ENCODE results near the gene ZNF343. TPM values are rescaled to one million over a fixed set of nuclear protein-coding genes. Genes with fewer than 3 reads are reported as not detected.
A peak's percentile ranks its signal among the peaks of the same experiment; 100 is the strongest.

The ZNF343 gene
- total and polyA plus RNA-seq, 7 experiments from 2014 or later = 3.7 to 14.4 (median 11.5) TPM

DNA sequence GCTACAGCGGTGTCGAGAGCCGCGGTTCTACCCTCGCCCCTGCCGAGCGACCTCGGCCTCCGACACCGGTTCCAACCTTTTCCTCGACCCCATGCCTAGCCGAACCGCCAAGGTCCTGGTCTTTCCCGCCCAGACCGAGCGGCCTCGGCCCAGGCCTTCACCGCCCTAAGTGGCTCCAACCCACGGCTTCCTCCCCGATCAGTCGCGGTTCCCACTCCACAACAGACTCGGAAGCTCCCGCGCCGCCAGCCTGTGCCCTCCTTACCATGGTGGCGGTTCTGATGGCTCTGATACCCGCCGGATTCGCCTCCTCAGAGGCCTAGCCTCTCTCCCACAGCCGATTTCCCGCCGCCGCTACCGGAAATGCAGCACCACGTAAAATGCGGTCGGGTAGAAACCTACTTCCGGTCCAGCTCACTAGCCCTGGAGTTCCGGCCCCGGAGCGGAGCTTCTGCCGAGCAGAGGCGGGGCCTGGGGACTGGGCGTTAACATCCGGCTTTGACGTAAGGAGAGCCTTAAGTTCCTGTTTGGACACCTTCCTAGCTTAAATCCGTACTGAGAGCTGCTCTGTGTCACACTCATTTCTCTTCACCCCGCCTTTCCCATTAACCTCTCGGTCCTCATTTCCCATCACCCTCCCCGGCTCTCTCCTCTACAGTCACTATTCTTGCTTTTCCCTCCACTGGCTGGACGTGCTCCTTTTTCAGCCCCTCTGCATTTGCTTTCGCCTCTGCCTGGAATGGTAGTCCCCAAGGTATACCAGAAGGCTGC is 38.1 kb downstream of the ZNF343 start, which contains the start of gene SNRPB:
TSS of gene SNRPB (minus strand) at position 367 of the 771 bp plus-strand sequence. CDS start at position 268, 99 bp downstream.
- peak within 1 kb of the TSS; percentile 93 for H3K27ac ChIP-seq (ENCODE audit: low read depth, low read length)
- peak; percentile 97 for ATAC-seq
- peaks cover 4 to 36% (median 7%) of the 10 kb centered on the region in 3 experiments for H3K36me3 ChIP-seq (ENCODE audit: control insufficient read depth in 2 of 3, insufficient read depth in 3 of 3, low read length in 3 of 3)
- no peaks in the 10 kb centered on the region for H3K27me3 ChIP-seq (ENCODE audit: control insufficient read depth in 2 of 2, insufficient read depth in 2 of 2, low read length in 2 of 2)
- Mint-ChIP-seq H3K27me3 (peaks cover 0 to 2% (median 0%) of the 10 kb centered on the region in 5 donors), H3K4me3 (peak within 1 kb of the TSS; percentile 88 to 99 (median 98)), H3K36me3 (peaks cover 8 to 34% (median 15%) of the 10 kb centered on the region in 5 donors), H3K4me1 (peaks cover 27 to 45% (median 39%) of the 10 kb centered on the region in 7 donors), H3K27ac (peak within 1 kb of the TSS; percentile 91 to 100 (median 98)), H3K9me3 (peaks cover 0 to 5% (median 0%) of the 10 kb centered on the region in 11 donors)
- peak within 1 kb of the TSS; percentile 70 for H3K4me3 ChIP-seq (ENCODE audit: low read length)
- no peaks in the 10 kb centered on the region for H3K9me3 ChIP-seq (ENCODE audit: control insufficient read depth in 2 of 3, low read length in 3 of 3)
- H3K4me1 ChIP-seq (ENCODE audit: control insufficient read depth in 2 of 2, insufficient read depth in 2 of 2, low read length in 2 of 2) = peaks cover 17 to 18% of the 10 kb centered on the region in 2 donors
- ChIA-PET CTCF (interaction anchor here (1.2 kb wide), 1 partner anchor 52 kb away, joined by 4 read pairs; no protein-coding TSS in a partner anchor), POLR2A (interaction anchor here (0.9 to 2.4 kb wide), 16 partner anchors 10 to 370 kb away, joined by 3 to 34 read pairs (median 6); partner anchors contain the start of genes IDH3B, NOP56, PCED1A and VPS16)
- peak; percentile 87 to 97 (median 96) for DNase-seq
- intact Hi-C loops (cut with micrococcal nuclease) = loop anchor here (1.0 to 5.0 kb wide), 9 partner anchors 38 to 1352 kb away; partner anchors contain the start of genes NOP56 (in 2 of the 2), ITPA (in 1 of the 2), LZTS3 (in 1 of the 2) and PSMF1 (in 1 of the 2)

DNA sequence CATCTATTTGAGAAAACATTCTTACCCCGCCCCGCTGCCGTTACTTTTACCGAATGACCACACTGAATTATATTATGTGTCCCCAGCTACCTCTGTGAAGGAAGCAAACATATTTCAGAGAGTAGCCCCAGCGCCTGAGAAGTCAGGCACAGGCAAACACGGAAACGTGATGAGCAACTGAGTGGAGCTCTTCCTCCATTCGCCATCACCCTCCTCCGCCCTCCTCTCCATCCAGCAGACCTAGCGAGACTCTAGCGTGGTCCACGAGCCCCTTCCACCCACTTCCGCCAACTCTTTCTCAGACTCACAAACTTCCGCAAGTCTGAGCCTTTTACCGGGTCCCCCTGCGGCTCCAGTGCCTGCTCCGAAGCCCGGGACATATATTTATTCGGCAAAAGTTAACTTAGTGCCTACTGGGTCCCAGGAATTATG is 38.7 kb downstream of the ZNF343 start:
- Mint-ChIP-seq H3K4me1 (peaks cover 27 to 45% (median 39%) of the 10 kb centered on the region in 7 donors), H3K27me3 (peaks cover 0 to 2% (median 0%) of the 10 kb centered on the region in 5 donors), H3K9me3 (peaks cover 0 to 5% (median 0%) of the 10 kb centered on the region in 11 donors), H3K27ac (peak overlapping the region; percentile 91 to 100 (median 98)), H3K4me3 (peak overlapping the region; percentile 88 to 99 (median 98)), H3K36me3 (peaks cover 8 to 36% (median 17%) of the 10 kb centered on the region in 5 donors)
- intact Hi-C loops (cut with micrococcal nuclease) = loop anchor here (1.0 to 10.0 kb wide), 10 partner anchors 38 to 1635 kb away; partner anchors contain the start of genes NOP56 (in 2 of the 2), FAM110A (in 1 of the 2), ITPA (in 1 of the 2) and LZTS3 (in 1 of the 2)
- Histone ChIP-seq H3K27ac (ENCODE audit: low read depth, low read length) (peak overlapping the region; percentile 93), H3K4me3 (ENCODE audit: low read length) (peak overlapping the region; percentile 70), H3K4me1 (ENCODE audit: control insufficient read depth in 2 of 2, insufficient read depth in 2 of 2, low read length in 2 of 2) (peaks cover 17 to 18% of the 10 kb centered on the region in 2 donors), H3K27me3 (ENCODE audit: control insufficient read depth in 2 of 2, insufficient read depth in 2 of 2, low read length in 2 of 2) (no peaks in the 10 kb centered on the region), H3K9me3 (ENCODE audit: control insufficient read depth in 2 of 3, low read length in 3 of 3) (no peaks in the 10 kb centered on the region), H3K36me3 (ENCODE audit: control insufficient read depth in 2 of 3, insufficient read depth in 3 of 3, low read length in 3 of 3) (peaks cover 4 to 42% (median 13%) of the 10 kb centered on the region in 3 experiments)
- ChIA-PET CTCF (interaction anchor here (1.2 kb wide), 1 partner anchor 52 kb away, joined by 4 read pairs; no protein-coding TSS in a partner anchor), POLR2A (interaction anchor here (0.9 to 2.4 kb wide), 14 partner anchors 9 to 369 kb away, joined by 3 to 34 read pairs (median 6); partner anchors contain the start of genes IDH3B, NOP56 and ZNF343)
- peak; percentile 62 for ATAC-seq
- DNase-seq = peak in 7 of 9 donors; percentile 52 to 73 (median 67)

DNA sequence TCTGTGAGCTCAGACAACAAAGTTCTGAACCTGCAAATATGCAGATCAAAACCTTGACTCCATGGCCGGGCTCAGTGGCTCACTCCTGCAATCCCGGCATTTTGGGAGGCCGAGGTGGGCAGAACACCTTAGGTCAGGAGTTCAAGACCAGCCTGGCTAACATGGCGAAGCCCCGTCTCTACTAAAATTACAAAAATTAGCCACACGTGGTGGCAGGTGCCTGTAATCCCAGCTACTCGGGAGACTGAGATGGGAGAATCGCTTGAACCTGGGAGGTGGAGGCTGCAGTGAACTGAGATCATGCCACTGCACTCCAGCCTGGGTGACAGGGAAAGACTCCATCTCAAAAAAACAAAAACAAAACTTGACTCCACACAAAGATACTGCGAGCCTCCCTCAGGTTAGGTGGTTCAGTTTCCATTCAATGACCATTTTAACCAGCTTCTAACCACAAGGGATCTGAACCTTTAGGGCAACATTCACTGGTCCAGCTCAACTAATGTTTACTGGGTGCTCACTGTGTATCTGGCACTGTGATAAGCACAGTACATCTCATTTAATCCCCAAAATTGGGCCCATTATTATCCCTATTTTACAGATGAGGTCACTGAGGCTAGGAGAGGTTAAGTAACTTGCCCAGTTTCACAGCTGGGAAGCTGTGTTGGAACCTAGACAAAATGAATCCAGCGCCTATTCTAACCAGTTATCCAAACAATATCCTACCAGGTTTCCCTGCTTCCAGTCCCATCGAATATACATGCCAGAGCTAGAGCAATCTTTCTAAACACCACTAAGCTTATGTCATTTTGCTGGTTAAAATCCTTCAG is 39.9 kb downstream of the ZNF343 start:
- no peak for ATAC-seq
- peaks cover 8 to 54% (median 20%) of the 10 kb centered on the region in 3 experiments for H3K36me3 ChIP-seq (ENCODE audit: control insufficient read depth in 2 of 3, insufficient read depth in 3 of 3, low read length in 3 of 3)

DNA sequence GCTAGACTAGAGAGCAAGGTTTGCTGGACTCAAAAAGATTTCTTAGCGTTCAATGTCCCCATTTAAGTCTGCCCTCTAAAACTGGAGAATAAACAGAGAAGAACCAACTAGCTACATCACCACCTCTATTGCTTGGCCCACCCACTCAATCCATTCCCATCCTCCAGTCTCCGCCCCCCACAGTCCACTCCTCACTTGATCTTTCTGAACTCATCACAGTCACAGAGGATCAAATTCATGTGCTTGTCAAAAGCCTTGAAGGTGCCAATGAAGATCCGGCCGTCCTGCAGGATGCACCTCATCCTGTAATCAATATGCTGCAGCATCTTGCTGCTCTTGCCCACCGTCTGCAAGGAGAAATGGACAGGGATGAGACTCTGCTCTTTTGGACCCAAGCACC is 41.3 kb downstream of the ZNF343 start:
- Mint-ChIP-seq H3K36me3 (peaks cover 9 to 42% (median 32%) of the 10 kb centered on the region in 5 donors), H3K4me3 (peak overlapping the region in 3 of 10 donors; percentile 31 to 97 (median 43)), H3K9me3 (peaks cover 0 to 3% (median 0%) of the 10 kb centered on the region in 11 donors), H3K27me3 (peaks cover 0 to 2% (median 0%) of the 10 kb centered on the region in 5 donors), H3K4me1 (peaks cover 27 to 45% (median 39%) of the 10 kb centered on the region in 7 donors), H3K27ac (peak overlapping the region in 2 of 9 donors; percentile 1 to 99)
- no peaks in the 10 kb centered on the region for H3K27me3 ChIP-seq (ENCODE audit: control insufficient read depth in 2 of 2, insufficient read depth in 2 of 2, low read length in 2 of 2)
- peaks cover 17 to 18% of the 10 kb centered on the region in 2 donors for H3K4me1 ChIP-seq (ENCODE audit: control insufficient read depth in 2 of 2, insufficient read depth in 2 of 2, low read length in 2 of 2)
- H3K36me3 ChIP-seq (ENCODE audit: control insufficient read depth in 2 of 3, insufficient read depth in 3 of 3, low read length in 3 of 3) = peaks cover 22 to 68% (median 34%) of the 10 kb centered on the region in 3 experiments
- ChIA-PET CTCF (interaction anchor here (1.0 kb wide), 1 partner anchor 15 kb away, joined by 3 read pairs; no protein-coding TSS in a partner anchor), POLR2A (no interaction called here)
- H3K27ac ChIP-seq (ENCODE audit: low read depth, low read length) = no peak overlapping the region
- ATAC-seq (no peak), DNase-seq (no peak)
- intact Hi-C loops (cut with micrococcal nuclease) = loop anchor here in 1 of 2 donors (10.0 kb wide), 1 partner anchor 1633 kb away; the partner anchor contains the start of gene FAM110A
- no peak overlapping the region for H3K4me3 ChIP-seq (ENCODE audit: low read length)
- no peaks in the 10 kb centered on the region for H3K9me3 ChIP-seq (ENCODE audit: control insufficient read depth in 2 of 3, low read length in 3 of 3)

More for the DNA sequence above, 39.9 kb downstream of the ZNF343 start:
- ChIA-PET CTCF (interaction anchor here (1.0 kb wide), 1 partner anchor 16 kb away, joined by 3 read pairs; no protein-coding TSS in a partner anchor), POLR2A (interaction anchor here (2.2 to 2.4 kb wide), 2 partner anchors 8 to 40 kb away, joined by 6 to 34 read pairs; partner anchors contain the start of gene ZNF343)
- Histone ChIP-seq H3K4me3 (ENCODE audit: low read length) (peak overlapping the region; percentile 7), H3K4me1 (ENCODE audit: control insufficient read depth in 2 of 2, insufficient read depth in 2 of 2, low read length in 2 of 2) (peaks cover 17 to 18% of the 10 kb centered on the region in 2 donors), H3K27me3 (ENCODE audit: control insufficient read depth in 2 of 2, insufficient read depth in 2 of 2, low read length in 2 of 2) (no peaks in the 10 kb centered on the region), H3K27ac (ENCODE audit: low read depth, low read length) (peak overlapping the region; percentile 93), H3K9me3 (ENCODE audit: control insufficient read depth in 2 of 3, low read length in 3 of 3) (no peaks in the 10 kb centered on the region)
- Mint-ChIP-seq H3K4me1 (peaks cover 27 to 45% (median 39%) of the 10 kb centered on the region in 7 donors), H3K27ac (peak overlapping the region; percentile 34 to 100 (median 75)), H3K36me3 (peaks cover 9 to 39% (median 23%) of the 10 kb centered on the region in 5 donors), H3K27me3 (peaks cover 0 to 2% (median 0%) of the 10 kb centered on the region in 5 donors), H3K4me3 (peak overlapping the region; percentile 48 to 99 (median 91)), H3K9me3 (peaks cover 0 to 5% (median 0%) of the 10 kb centered on the region in 11 donors)
- intact Hi-C loops (cut with micrococcal nuclease) = loop anchor here in 1 of 2 donors (10.0 kb wide), 1 partner anchor 1634 kb away; the partner anchor contains the start of gene FAM110A
- DNase-seq = no peak

DNA sequence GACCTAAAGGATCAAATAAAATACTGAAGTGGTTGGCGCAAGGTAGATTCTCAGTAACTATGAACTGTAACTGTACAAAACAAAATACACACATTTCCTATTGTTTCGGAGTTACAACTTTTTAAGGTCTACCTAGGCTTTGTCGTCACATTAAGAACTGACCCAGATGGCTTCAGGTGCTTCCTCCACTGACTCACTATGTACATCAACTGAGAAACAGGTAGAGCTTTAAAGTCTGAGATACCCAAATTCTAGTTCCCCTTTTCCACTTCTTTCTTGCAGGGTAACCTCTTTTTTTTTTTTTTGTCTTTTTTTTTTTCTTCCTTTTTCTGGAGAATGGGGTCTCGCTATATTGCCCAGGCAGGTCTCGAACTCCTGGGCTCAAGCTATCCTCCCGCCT is 43.6 kb downstream of the ZNF343 start:
- no peak overlapping the region for H3K4me3 ChIP-seq (ENCODE audit: low read length)
- DNase-seq (no peak), ATAC-seq (no peak)
- H3K27me3 ChIP-seq (ENCODE audit: control insufficient read depth in 2 of 2, insufficient read depth in 2 of 2, low read length in 2 of 2) = no peaks in the 10 kb centered on the region
- peaks cover 19 to 59% (median 49%) of the 10 kb centered on the region in 5 donors for H3K36me3 Mint-ChIP-seq
- H3K27ac Mint-ChIP-seq = peak overlapping the region in 1 of 9 donors; percentile 25
- peaks cover 12 to 15% of the 10 kb centered on the region in 2 donors for H3K4me1 ChIP-seq (ENCODE audit: control insufficient read depth in 2 of 2, insufficient read depth in 2 of 2, low read length in 2 of 2)
- H3K27me3 Mint-ChIP-seq = no peaks in the 10 kb centered on the region
- peaks cover 18 to 39% (median 28%) of the 10 kb centered on the region in 7 donors for H3K4me1 Mint-ChIP-seq
- POLR2A ChIA-PET = no interaction called here
- H3K4me3 Mint-ChIP-seq = no peak overlapping the region
- intact Hi-C loops (cut with micrococcal nuclease) = loop anchor here in 1 of 2 donors (10.0 kb wide), 1 partner anchor 1630 kb away; the partner anchor contains the start of gene FAM110A
- H3K27ac ChIP-seq (ENCODE audit: low read depth, low read length) = no peak overlapping the region
- H3K36me3 ChIP-seq (ENCODE audit: control insufficient read depth in 2 of 3, insufficient read depth in 3 of 3, low read length in 3 of 3) = peaks cover 35 to 91% (median 55%) of the 10 kb centered on the region in 3 experiments
- H3K9me3 ChIP-seq (ENCODE audit: control insufficient read depth in 2 of 3, low read length in 3 of 3) = no peaks in the 10 kb centered on the region
- CTCF ChIA-PET = interaction anchor here (0.5 kb wide), 1 partner anchor 58 kb away, joined by 3 read pairs; no protein-coding TSS in a partner anchor
- no peaks in the 10 kb centered on the region for H3K9me3 Mint-ChIP-seq

Data from naive thymus-derived CD4-positive, alpha-beta T cell (primary cell).